HG03342 (cell line): ENCODE data around the gene SKP2.
"Not testable (repeated sequence)": the region's sequence is repeated elsewhere in the genome, so short reads cannot be mapped to it uniquely, and the experiment has no call there.

ENCODE experiments used
- ATAC-seq: cut with Tn5 transposase; IDR thresholded peaks from one replicate; pipeline ENCODE4 v1.9.1; 2021; ENCODE audit warnings: mild to moderate bottlenecking, moderate library complexity; ENCODE audit not compliant: unreplicated experiment

Gene SKP2

GRCh38 chr5:36198281-36198680, 46.4 kb downstream of the SKP2 start:
- no peak for ATAC-seq

- not testable (repeated sequence) for ATAC-seq
Observed at GRCh38 chr5:36198783-36199182, 46.9 kb downstream of the SKP2 start.

GRCh38 chr5:36199620-36200019, 47.7 kb downstream of the SKP2 start:
- ATAC-seq = no peak

- ATAC-seq = no peak
Observed at GRCh38 chr5:36200513-36200912, 48.6 kb downstream of the SKP2 start.

- ATAC-seq = no peak
Observed at GRCh38 chr5:36202521-36202961, 50.6 kb downstream of the SKP2 start.

GRCh38 chr5:36205329-36205728, 53.4 kb downstream of the SKP2 start:
- ATAC-seq = no peak

GRCh38 chr5:36206913-36207312, 55.0 kb downstream of the SKP2 start:
- ATAC-seq = no peak

- ATAC-seq = no peak
Observed at GRCh38 chr5:36208786-36209185, 56.9 kb downstream of the SKP2 start.

- ATAC-seq = no peak
Observed at GRCh38 chr5:36209664-36210063, 57.8 kb downstream of the SKP2 start.

GRCh38 chr5:36214436-36214835, 62.5 kb downstream of the SKP2 start:
- ATAC-seq = no peak

- no peak for ATAC-seq
Observed at GRCh38 chr5:36215910-36216309, 64.0 kb downstream of the SKP2 start.

GRCh38 chr5:36217567-36217966, 65.7 kb downstream of the SKP2 start:
- ATAC-seq = no peak

- ATAC-seq = no peak
Observed at GRCh38 chr5:36217988-36218387, 66.1 kb downstream of the SKP2 start.

- no peak for ATAC-seq
Observed at GRCh38 chr5:36222620-36223019, 70.7 kb downstream of the SKP2 start.

GRCh38 chr5:36227046-36227445, 75.1 kb downstream of the SKP2 start:
- no peak for ATAC-seq

GRCh38 chr5:36228505-36228904, 76.6 kb downstream of the SKP2 start:
- no peak for ATAC-seq

- ATAC-seq = no peak
Observed at GRCh38 chr5:36230151-36230790, 78.4 kb downstream of the SKP2 start.

- no peak for ATAC-seq
Observed at GRCh38 chr5:36232533-36232932, 80.6 kb downstream of the SKP2 start.
